Measurements from ENCODE around the gene RINL. TPM values are rescaled to one million over a fixed set of nuclear protein-coding genes. Genes with fewer than 3 reads are reported as not detected.
A peak's percentile ranks its signal among the peaks of the same experiment; 100 is the strongest.

RINL gene
- total and polyA plus RNA-seq, 2 of the 8 experiments (the other 6 are each of a cell fraction or from before 2014, with no cell fraction given): 11.1 to 11.9 TPM

DNA sequence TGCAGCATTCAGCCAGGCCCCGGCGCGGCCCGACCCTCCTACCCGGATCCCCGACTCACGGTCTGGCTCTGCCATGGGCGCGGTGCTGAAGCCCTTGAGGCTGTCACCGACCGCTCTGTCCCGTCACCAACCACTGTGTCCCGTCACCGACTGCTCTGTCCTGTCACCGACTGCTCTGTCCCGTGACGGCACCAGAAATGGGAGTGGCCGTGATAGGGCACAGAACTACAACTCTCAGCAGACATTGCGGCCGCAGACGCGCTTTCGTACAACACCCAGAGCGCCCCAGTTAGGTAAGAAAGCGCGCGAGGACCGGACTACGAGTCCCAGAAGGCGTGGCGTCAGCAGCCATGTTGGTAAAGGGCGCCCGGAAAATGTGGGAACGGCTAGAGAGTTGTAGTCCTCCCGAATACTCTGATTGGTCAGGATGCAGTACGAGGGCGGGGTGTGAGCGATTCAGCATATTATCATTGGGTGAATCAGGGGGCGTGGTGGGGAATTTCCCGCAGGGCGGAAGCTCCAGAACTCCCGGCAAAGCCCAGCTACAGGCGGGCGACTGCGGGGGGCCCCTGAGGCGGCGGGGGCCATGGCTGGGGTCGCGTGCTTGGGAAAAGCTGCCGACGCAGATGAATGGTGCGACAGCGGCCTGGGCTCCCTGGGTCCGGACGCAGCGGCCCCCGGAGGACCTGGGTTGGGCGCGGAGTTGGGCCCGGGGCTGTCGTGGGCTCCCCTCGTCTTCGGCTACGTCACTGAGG lies 21.5 kb upstream of the RINL start, which contains the start of the genes NFKBIB and SIRT2 (continued):
- TF ChIP-seq KDM1A (IDR thresholded peaks at IDR 0.05; ENCODE audit: borderline replicate concordance, low read length) (0 out of 2 replicates have a peak, but pooled peaks have one; percentile 38), RAD21 (IDR thresholded peaks at IDR 0.05 in 1 of 2, conservative IDR thresholded peaks at IDR 0.05 in 1 of 2; ENCODE audit: low read depth in 2 of 2, low read length in 2 of 2) (no peak), NANOG (IDR thresholded peaks at IDR 0.05; ENCODE audit: insufficient read depth, low read depth, low read length, poor library complexity, severe bottlenecking) (no peak), BRCA1 (IDR thresholded peaks at IDR 0.05; ENCODE audit: low read depth, low read length) (no peak), ZNF274 (IDR thresholded peaks at IDR 0.05; ENCODE audit: borderline replicate concordance, extremely low read depth, low read length) (no peak), CEBPB (IDR thresholded peaks at IDR 0.05; ENCODE audit: low read depth, low read length) (peak; percentile 23), CBX5 (IDR thresholded peaks at IDR 0.05; ENCODE audit: low read depth, low read length) (no peak)
- TF ChIP-seq, protein P1, sequence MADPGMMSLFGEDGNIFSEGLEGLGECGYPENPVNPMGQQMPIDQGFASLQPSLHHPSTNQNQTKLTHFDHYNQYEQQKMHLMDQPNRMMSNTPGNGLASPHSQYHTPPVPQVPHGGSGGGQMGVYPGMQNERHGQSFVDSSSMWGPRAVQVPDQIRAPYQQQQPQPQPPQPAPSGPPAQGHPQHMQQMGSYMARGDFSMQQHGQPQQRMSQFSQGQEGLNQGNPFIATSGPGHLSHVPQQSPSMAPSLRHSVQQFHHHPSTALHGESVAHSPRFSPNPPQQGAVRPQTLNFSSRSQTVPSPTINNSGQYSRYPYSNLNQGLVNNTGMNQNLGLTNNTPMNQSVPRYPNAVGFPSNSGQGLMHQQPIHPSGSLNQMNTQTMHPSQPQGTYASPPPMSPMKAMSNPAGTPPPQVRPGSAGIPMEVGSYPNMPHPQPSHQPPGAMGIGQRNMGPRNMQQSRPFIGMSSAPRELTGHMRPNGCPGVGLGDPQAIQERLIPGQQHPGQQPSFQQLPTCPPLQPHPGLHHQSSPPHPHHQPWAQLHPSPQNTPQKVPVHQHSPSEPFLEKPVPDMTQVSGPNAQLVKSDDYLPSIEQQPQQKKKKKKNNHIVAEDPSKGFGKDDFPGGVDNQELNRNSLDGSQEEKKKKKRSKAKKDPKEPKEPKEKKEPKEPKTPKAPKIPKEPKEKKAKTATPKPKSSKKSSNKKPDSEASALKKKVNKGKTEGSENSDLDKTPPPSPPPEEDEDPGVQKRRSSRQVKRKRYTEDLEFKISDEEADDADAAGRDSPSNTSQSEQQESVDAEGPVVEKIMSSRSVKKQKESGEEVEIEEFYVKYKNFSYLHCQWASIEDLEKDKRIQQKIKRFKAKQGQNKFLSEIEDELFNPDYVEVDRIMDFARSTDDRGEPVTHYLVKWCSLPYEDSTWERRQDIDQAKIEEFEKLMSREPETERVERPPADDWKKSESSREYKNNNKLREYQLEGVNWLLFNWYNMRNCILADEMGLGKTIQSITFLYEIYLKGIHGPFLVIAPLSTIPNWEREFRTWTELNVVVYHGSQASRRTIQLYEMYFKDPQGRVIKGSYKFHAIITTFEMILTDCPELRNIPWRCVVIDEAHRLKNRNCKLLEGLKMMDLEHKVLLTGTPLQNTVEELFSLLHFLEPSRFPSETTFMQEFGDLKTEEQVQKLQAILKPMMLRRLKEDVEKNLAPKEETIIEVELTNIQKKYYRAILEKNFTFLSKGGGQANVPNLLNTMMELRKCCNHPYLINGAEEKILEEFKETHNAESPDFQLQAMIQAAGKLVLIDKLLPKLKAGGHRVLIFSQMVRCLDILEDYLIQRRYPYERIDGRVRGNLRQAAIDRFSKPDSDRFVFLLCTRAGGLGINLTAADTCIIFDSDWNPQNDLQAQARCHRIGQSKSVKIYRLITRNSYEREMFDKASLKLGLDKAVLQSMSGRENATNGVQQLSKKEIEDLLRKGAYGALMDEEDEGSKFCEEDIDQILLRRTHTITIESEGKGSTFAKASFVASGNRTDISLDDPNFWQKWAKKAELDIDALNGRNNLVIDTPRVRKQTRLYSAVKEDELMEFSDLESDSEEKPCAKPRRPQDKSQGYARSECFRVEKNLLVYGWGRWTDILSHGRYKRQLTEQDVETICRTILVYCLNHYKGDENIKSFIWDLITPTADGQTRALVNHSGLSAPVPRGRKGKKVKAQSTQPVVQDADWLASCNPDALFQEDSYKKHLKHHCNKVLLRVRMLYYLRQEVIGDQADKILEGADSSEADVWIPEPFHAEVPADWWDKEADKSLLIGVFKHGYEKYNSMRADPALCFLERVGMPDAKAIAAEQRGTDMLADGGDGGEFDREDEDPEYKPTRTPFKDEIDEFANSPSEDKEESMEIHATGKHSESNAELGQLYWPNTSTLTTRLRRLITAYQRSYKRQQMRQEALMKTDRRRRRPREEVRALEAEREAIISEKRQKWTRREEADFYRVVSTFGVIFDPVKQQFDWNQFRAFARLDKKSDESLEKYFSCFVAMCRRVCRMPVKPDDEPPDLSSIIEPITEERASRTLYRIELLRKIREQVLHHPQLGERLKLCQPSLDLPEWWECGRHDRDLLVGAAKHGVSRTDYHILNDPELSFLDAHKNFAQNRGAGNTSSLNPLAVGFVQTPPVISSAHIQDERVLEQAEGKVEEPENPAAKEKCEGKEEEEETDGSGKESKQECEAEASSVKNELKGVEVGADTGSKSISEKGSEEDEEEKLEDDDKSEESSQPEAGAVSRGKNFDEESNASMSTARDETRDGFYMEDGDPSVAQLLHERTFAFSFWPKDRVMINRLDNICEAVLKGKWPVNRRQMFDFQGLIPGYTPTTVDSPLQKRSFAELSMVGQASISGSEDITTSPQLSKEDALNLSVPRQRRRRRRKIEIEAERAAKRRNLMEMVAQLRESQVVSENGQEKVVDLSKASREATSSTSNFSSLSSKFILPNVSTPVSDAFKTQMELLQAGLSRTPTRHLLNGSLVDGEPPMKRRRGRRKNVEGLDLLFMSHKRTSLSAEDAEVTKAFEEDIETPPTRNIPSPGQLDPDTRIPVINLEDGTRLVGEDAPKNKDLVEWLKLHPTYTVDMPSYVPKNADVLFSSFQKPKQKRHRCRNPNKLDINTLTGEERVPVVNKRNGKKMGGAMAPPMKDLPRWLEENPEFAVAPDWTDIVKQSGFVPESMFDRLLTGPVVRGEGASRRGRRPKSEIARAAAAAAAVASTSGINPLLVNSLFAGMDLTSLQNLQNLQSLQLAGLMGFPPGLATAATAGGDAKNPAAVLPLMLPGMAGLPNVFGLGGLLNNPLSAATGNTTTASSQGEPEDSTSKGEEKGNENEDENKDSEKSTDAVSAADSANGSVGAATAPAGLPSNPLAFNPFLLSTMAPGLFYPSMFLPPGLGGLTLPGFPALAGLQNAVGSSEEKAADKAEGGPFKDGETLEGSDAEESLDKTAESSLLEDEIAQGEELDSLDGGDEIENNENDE (IDR thresholded peaks at IDR 0.05; ENCODE audit: insufficient replicate concordance, low read length): no peak
- TF ChIP-seq, protein P2, sequence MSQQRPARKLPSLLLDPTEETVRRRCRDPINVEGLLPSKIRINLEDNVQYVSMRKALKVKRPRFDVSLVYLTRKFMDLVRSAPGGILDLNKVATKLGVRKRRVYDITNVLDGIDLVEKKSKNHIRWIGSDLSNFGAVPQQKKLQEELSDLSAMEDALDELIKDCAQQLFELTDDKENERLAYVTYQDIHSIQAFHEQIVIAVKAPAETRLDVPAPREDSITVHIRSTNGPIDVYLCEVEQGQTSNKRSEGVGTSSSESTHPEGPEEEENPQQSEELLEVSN (IDR thresholded peaks at IDR 0.05): peak; percentile 51; the same call in 1 of the 2 replicates

Measured in H1 (cell line).